ENCODE data around the gene BAG3.
"Not testable (repeated sequence)": the region's sequence is repeated elsewhere in the genome, so short reads cannot be mapped to it uniquely, and the experiment has no call there.

Gene BAG3

DNA sequence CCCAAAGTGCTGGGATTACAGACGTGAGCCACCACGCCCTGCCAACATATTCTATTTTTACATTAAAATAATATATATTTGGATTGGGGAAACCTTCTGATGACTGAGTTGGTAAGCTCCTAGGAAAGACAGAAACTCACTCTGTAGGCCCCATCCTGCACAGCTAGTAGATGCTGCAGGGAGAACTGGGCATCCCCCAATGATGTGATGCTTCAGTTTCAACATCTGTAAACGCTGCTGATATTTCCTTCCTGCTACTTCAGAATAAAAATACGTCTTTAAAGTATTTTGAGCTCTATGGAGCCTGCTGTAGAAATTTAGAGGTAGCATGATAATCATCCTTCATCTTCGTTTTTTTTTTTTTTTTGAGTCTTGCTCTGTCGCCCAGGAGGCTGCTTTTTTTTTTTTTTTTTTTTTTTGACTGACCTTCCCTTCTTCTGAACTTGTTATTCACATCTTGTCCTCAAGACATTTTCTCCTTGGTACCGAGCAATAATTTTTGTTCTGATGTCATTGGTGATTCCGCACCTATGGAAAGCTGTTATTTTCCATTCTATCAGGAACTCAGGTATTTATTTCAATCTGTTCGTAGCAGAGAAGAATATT lies 52.8 kb downstream of the BAG3 start:
- CTCF ChIA-PET: interaction anchor here (0.9 to 6.1 kb wide), 5 partner anchors 11 to 156 kb away, joined by 3 to 46 read pairs (median 9); partner anchors contain the start of gene INPP5F
- DNase-seq (ENCODE audit: extremely low spot score): no peak
- TF ChIP-seq, protein P1, sequence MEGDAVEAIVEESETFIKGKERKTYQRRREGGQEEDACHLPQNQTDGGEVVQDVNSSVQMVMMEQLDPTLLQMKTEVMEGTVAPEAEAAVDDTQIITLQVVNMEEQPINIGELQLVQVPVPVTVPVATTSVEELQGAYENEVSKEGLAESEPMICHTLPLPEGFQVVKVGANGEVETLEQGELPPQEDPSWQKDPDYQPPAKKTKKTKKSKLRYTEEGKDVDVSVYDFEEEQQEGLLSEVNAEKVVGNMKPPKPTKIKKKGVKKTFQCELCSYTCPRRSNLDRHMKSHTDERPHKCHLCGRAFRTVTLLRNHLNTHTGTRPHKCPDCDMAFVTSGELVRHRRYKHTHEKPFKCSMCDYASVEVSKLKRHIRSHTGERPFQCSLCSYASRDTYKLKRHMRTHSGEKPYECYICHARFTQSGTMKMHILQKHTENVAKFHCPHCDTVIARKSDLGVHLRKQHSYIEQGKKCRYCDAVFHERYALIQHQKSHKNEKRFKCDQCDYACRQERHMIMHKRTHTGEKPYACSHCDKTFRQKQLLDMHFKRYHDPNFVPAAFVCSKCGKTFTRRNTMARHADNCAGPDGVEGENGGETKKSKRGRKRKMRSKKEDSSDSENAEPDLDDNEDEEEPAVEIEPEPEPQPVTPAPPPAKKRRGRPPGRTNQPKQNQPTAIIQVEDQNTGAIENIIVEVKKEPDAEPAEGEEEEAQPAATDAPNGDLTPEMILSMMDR (IDR thresholded peaks at IDR 0.05; ENCODE audit: control extremely low read depth, extremely low read depth, low read depth, missing control alignments): no peak
- POLR2A ChIA-PET: interaction anchor here (0.6 to 3.4 kb wide), 4 partner anchors 21 to 169 kb away, joined by 5 to 27 read pairs (median 8); partner anchors contain the start of genes BAG3, INPP5F and MCMBP

DNA sequence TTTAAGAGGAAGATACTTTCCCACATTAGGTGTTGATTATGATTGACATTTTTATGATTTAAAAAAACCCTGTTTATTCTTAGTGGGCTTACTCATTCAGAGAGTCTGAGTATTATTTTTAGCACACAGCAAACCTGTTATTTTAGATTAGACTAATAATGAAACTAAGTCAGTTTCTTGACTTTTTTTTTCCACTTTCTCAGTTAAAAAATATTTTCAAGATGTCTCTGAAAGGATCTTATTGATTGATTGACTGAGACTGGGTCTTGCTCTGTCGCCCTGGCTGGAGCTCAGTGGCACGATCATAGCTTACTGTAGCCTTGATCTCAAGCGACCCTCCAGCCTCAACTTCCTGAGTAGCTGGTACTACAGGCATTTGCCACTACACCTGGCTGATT lies 54.3 kb downstream of the BAG3 start:
- ChIA-PET CTCF (interaction anchor here (1.8 to 6.1 kb wide), 4 partner anchors 18 to 155 kb away, joined by 4 to 46 read pairs (median 18); partner anchors contain the start of gene INPP5F), POLR2A (interaction anchor here (0.7 to 3.4 kb wide), 4 partner anchors 8 to 76 kb away, joined by 4 to 27 read pairs (median 6); partner anchors contain the start of gene INPP5F)
- DNase-seq (ENCODE audit: extremely low spot score): peak; percentile 48
- TF ChIP-seq, protein P1 (IDR thresholded peaks at IDR 0.05; ENCODE audit: control extremely low read depth, extremely low read depth, low read depth, missing control alignments): no peak

DNA sequence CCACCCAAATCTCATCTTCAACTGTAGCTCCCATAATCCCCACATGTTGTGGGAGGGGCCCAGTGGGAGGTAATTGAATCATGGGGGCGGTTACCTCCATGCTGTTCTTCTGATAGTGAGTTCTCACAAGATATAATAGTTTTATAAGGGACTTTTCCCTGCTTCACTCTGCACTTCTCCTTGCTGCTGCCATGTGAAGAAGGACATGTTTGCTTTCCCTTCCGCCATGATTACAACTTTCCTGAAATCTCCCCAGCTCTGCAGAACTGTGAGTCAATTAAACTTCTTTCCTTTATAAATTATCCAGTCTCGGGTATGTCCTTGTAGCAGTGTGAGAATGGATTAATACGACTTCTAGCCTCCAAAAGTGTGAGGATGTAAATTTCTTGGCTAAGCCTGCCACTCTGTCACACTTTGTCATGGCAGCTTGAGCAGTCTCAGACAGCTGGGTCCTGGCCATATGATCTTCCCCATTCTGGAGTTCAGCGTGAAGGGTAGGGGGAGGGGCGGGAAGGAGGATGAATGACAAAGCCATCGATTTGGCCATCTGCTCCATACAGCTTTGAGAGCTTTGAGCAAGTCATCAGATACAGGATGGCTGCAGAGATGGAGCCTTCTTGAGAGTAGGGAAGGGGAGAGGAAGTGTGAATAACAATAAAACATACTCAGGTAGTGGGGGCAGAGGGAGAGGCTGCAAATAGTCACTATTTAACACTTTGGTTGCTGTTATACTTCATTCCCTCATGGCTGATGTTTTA lies 55.5 kb downstream of the BAG3 start:
- CTCF ChIA-PET: interaction anchor here (1.5 to 6.1 kb wide), 4 partner anchors 19 to 44 kb away, joined by 3 to 46 read pairs (median 16); partner anchors contain the start of gene INPP5F

DNA sequence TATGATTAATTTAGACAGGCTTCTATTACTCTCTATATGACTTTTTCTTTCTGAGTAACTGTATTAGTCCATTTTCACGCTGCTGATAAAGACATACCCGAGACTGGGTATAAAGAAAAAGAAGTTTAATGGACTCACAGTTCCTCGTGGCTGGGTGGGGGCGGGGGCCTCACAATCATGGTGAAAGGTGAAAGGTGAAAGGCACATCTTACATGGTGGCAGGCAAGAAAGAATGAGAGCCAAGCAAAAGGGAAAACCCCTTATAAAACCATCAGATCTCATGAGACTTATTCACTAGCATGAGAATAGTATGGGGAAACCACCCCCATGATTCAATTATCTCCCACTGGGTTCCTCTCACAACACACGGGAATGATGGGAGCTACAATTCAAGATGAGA lies 56.2 kb downstream of the BAG3 start:
- ChIA-PET POLR2A (interaction anchor here (1.3 to 2.8 kb wide), 2 partner anchors 14 to 18 kb away, joined by 8 to 11 read pairs; partner anchors contain the start of gene INPP5F), CTCF (interaction anchor here (1.5 to 6.1 kb wide), 3 partner anchors 19 to 42 kb away, joined by 3 to 46 read pairs (median 9); partner anchors contain the start of gene INPP5F)
- not testable (repeated sequence) for DNase-seq (ENCODE audit: extremely low spot score)

More for the DNA sequence above, 55.5 kb downstream of the BAG3 start:
- no peak for DNase-seq (ENCODE audit: extremely low spot score)
- TF ChIP-seq, protein P1 (IDR thresholded peaks at IDR 0.05; ENCODE audit: control extremely low read depth, extremely low read depth, low read depth, missing control alignments): no peak
- POLR2A ChIA-PET: interaction anchor here (2.8 to 3.4 kb wide), 2 partner anchors 19 kb away, joined by 11 to 27 read pairs; partner anchors contain the start of gene INPP5F

DNA sequence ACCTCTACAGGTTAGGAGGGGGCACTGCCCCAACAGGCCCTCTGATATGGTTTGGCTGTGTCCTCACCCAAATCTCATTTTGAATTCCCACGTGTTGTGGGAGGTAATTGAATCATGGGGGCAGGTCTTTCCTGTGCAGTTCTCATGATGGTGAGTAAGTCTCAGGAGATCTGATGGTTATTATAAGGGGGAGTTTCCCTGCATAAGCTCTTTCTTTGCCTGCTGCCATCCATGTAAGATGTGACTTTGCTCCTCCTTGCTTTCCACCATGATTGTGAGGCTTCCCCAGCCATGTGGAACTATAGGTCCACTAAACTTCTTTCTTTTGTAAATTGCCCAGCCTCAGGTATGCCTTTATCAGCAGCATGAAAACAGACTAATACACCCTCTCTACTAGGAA lies 59.8 kb downstream of the BAG3 start:
- CTCF ChIA-PET; DNase-seq (ENCODE audit: extremely low spot score); POLR2A ChIA-PET: not testable (repeated sequence)

DNA sequence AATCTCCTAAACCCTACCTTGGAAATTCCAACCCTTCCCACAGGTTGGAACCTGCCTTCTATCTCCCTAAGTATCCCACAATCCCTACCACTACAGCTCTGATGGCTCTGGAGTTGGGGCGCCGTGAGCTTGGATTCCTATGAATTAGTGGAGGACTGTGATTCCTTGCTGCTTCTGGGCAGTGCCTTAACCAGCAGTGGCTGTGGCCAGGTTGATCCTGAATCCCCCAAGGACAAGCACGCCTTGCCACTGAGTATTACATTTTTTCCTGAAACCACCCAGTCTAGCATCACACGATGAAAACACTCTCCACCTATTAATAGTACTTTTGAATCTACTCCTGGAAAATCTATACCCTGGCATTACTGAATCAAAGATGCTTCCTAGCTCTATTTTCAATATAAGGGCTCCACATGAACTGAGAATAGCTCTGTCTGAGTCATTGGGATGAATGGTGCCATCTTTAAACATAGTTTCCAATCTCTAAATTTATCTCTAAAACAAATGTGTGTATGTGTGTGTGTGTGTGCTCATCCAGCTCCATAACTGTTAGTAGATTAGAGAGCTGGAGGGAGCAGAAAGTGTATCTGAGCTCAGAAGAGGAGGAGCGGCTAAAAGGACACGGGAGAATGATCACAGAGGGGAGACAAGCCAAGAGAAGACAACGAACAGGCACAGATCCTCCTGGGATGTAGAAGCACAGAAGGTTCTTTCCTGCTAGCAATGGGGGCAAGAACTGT lies 62.7 kb downstream of the BAG3 start:
- DNase-seq (ENCODE audit: extremely low spot score): no peak
- TF ChIP-seq, protein P1 (IDR thresholded peaks at IDR 0.05; ENCODE audit: control extremely low read depth, extremely low read depth, low read depth, missing control alignments): no peak
- ChIA-PET CTCF (interaction anchor here (1.3 to 4.4 kb wide), 4 partner anchors 12 to 146 kb away, joined by 4 to 31 read pairs (median 14); partner anchors contain the start of gene INPP5F), POLR2A (interaction anchor here (0.8 to 1.4 kb wide), 2 partner anchors 9 to 12 kb away, joined by 3 to 7 read pairs; partner anchors contain the start of gene INPP5F)

DNA sequence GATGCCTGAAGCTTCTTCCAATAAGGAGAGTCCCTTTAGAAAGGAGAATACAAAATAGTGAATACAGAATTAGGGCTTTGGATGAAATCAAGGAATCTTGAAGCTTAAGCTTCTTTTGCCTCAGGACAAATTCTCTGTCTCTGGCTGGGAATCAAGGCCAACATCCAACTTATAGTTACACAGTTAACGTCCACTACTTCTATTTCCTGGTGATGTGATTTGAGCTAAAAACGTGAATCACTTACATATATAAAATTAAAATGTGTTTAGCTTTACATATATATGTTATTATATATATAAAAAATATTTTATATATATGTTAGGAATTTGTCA lies 63.3 kb downstream of the BAG3 start:
- CTCF ChIA-PET: interaction anchor here (1.3 to 4.4 kb wide), 4 partner anchors 11 to 145 kb away, joined by 4 to 31 read pairs (median 14); partner anchors contain the start of gene INPP5F
- POLR2A ChIA-PET: interaction anchor here (1.4 kb wide), 1 partner anchor 11 kb away, joined by 3 read pairs; the partner anchor contains the start of gene INPP5F
- TF ChIP-seq, protein P1 (IDR thresholded peaks at IDR 0.05; ENCODE audit: control extremely low read depth, extremely low read depth, low read depth, missing control alignments): no peak
- DNase-seq (ENCODE audit: extremely low spot score): no peak
